T-helper 2 cell treated with Interferon-gamma antibody and Interleukin-4, amounts not matched to agents 100 ng/mL and 5 ng/mL, for 36 hours (primary cell): ENCODE measurements around the gene MPHOSPH10. TPM values are rescaled to one million over a fixed set of nuclear protein-coding genes. Genes with fewer than 3 reads are reported as not detected.
"Not testable (repeated sequence)": the region's sequence is repeated elsewhere in the genome, so short reads cannot be mapped to it uniquely, and the experiment has no call there.

Experiments used
- intact Hi-C: fragments of 100-400 bp; cut with micrococcal nuclease; formaldehyde crosslinking; loops from one replicate; pipeline ENCODE4 v1.15.1; 2023
- total RNA-seq: library from RNA; stranded (reverse); gene quantifications from 2 replicates; pipeline ENCODE4 v1.2.3, GENCODE V29; 2022

Gene MPHOSPH10
- total RNA-seq, 1 donor from 2014 or later, result 43.1 TPM

GRCh38 chr2:71166812-71167211 lies 36.4 kb downstream of the MPHOSPH10 start:
- intact Hi-C loops, result no loop called here

DNA sequence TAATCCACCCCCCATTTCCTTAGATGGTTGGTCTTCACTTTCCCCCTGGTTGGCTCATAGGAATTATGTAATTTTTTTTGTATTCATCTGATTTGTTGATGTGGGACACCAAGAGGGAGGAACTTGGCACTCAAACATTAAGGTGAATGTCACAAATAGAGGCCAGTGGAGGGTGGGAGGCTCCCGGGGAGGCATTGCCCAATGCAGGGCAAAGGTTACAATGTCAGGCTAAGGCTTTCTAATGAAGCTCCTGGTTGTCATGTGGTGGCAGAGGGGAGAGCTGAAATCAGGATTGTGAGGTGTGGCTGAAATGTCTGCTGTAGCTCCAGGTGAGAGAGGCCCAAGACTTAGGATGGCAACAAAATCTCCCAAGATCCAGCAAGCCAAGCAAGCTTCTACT lies 42.7 kb downstream of the MPHOSPH10 start:
- intact Hi-C loops, result no loop called here

DNA sequence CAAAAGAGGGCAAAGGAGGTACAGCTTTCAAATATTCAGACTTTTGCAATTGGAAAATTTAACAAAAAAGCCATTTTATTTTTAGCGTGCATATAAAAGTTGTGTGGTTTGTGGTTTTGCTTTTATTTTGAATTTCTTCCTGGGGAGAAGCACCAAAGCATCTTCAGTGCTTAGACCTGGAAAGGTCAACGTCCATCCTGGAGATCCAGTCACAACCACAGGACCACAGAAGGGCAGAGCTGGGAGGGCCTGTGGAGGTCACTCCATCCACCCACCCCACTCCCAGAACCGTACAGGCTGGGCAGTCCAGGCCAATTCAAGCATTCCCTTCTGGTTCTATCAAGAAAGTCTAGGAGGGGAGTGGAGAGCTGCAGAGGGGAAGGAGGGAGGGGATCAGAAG lies 43.8 kb downstream of the MPHOSPH10 start:
- intact Hi-C loops, result no loop called here

DNA sequence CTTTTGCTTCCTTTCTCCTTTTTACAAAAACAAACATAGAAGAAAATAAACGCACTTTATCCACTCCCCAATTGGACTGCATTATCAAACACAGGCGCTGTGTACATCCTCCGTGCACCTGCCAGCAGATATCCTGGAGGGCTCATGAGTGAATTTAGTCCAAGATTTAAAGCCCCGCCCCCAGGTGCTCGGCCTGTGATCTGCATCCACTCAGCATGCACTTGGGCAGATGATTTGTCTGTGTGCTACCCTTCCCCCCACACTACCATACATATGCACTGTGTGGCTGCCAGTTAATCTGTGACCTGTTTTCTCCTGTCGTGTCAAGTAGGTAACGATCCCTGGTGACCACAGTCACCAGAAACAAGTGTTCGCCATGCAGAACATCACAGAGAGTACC lies 48.4 kb downstream of the MPHOSPH10 start:
- intact Hi-C loops, result not testable (repeated sequence)

DNA sequence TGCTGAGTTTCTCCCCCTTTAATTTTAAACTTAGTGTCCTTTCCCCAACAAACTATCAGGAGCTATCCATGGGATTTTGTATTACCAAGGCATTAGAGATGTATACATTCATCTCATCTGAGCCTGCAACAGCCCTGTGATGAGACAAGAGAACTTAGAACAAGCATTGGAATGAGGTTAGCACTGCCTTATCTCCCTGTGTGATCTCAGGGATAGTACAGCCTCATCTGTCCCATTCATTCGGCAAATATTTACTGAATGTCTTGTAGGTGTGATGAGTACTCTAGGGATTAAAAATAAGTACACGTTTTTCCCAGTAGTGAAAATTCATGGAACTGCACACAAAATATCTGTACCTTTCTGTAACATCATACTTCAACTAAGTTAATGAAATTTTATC lies 50.9 kb downstream of the MPHOSPH10 start:
- intact Hi-C loops, result no loop called here

GRCh38 chr2:71183306-71184115 lies 53.1 kb downstream of the MPHOSPH10 start:
- intact Hi-C loops, result not testable (repeated sequence)

DNA sequence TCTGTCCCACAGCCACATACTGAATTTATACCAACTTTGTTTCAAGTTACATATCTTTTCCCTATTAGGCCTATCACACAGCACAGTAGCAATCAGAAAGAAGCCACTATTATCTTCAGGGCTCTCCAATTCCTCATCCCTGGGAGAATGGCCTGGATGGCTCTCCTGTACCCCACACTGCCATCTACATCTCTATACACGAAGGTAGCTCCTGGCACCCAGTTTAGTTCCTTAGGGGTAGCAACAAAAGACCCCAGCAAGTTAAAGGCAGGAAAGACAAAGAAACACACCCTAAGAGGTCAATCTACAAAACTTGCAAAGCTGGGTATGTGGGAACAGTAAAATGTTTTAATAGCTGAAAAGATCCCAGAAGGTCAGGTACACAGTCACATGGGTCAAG lies 56.5 kb downstream of the MPHOSPH10 start:
- intact Hi-C loops, result no loop called here

- intact Hi-C loops, result no loop called here
Measured at GRCh38 chr2:71187589-71187988, 57.2 kb downstream of the MPHOSPH10 start.

- intact Hi-C loops, result no loop called here
Measured at GRCh38 chr2:71190656-71191569, 60.5 kb downstream of the MPHOSPH10 start.

GRCh38 chr2:71191570-71191943 lies 61.1 kb downstream of the MPHOSPH10 start:
- intact Hi-C loops, result no loop called here

Other genes starting within 250 kb of the MPHOSPH10 start
- gene VAX2, start 230.1 kb upstream of the MPHOSPH10 start, total RNA-seq, result not detected in 2 replicates
- gene ATP6V1B1, start 194.7 kb upstream of the MPHOSPH10 start, total RNA-seq, result not detected in 2 replicates
- not detected in 2 replicates for gene ANKRD53, start 152.0 kb upstream of the MPHOSPH10 start, total RNA-seq
- gene TEX261, start 135.8 kb upstream of the MPHOSPH10 start, total RNA-seq, result 49.5 and 56.1 TPM in 2 replicates
- gene NAGK, start 62.0 kb upstream of the MPHOSPH10 start, total RNA-seq, result 70.8 and 84.7 TPM in 2 replicates
- 16.7 and 20.1 TPM in 2 replicates for gene MCEE, start 405 bp upstream of the MPHOSPH10 start, total RNA-seq
- gene PAIP2B, start 96.5 kb downstream of the MPHOSPH10 start, total RNA-seq, result 0.82 and 0.89 TPM in 2 replicates
- gene ZNF638, start 201.1 kb downstream of the MPHOSPH10 start, total RNA-seq, result 93.3 and 96.0 TPM in 2 replicates